ENCODE data around the gene ATP5MG. TPM values are rescaled to one million over a fixed set of nuclear protein-coding genes. Genes with fewer than 3 reads are reported as not detected.

ATP5MG gene
- total RNA-seq, 1 donor, result 44.0 TPM

GRCh38 chr11:118370774-118371173 lies 30.6 kb upstream of the ATP5MG start:
- no peak for DNase-seq (ENCODE audit: low read depth)
- TF ChIP-seq CTCF (IDR thresholded peaks at IDR 0.05; ENCODE audit: insufficient read depth, low read depth, low read length), result no peak
- H3K4me3 ChIP-seq (ENCODE audit: low read depth, low read length), result no peak overlapping the region

- no peak overlapping the region for H3K4me3 ChIP-seq (ENCODE audit: low read depth, low read length)
- no peak for DNase-seq (ENCODE audit: low read depth)
- TF ChIP-seq CTCF (IDR thresholded peaks at IDR 0.05; ENCODE audit: insufficient read depth, low read depth, low read length), result no peak
These were observed 28.1 kb upstream of the ATP5MG start for GRCh38 chr11:118373263-118373662.

GRCh38 chr11:118373871-118374270 lies 27.5 kb upstream of the ATP5MG start:
- no peak for DNase-seq (ENCODE audit: low read depth)
- H3K4me3 ChIP-seq (ENCODE audit: low read depth, low read length), result no peak overlapping the region
- no peak for TF ChIP-seq CTCF (IDR thresholded peaks at IDR 0.05; ENCODE audit: insufficient read depth, low read depth, low read length)

DNA sequence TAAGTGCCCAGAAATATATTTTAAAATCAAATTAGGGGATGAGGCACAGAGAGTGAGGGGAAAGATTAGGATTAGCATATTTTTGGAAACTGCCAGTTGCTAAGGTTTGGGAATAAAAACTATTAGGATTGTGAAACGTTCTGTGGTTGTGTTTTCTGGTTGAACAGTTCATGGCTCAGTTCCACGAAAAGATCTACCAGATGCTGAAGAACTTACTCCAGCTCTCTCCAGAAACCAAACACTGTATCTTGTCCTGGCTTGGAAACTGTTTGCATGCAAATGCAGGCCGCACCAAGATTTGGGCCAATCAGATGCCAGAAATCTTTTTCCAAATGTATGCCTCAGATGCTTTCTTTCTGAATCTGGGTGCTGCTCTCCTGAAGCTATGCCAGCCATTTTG lies 26.7 kb upstream of the ATP5MG start:
- H3K4me3 ChIP-seq (ENCODE audit: low read depth, low read length), result no peak overlapping the region
- TF ChIP-seq CTCF (IDR thresholded peaks at IDR 0.05; ENCODE audit: insufficient read depth, low read depth, low read length), result no peak
- peak; percentile 10 for DNase-seq (ENCODE audit: low read depth)

GRCh38 chr11:118375978-118376377 lies 25.4 kb upstream of the ATP5MG start:
- no peak for DNase-seq (ENCODE audit: low read depth)
- TF ChIP-seq CTCF (IDR thresholded peaks at IDR 0.05; ENCODE audit: insufficient read depth, low read depth, low read length), result no peak

GRCh38 chr11:118379497-118379896 lies 21.9 kb upstream of the ATP5MG start:
- no peak for TF ChIP-seq CTCF (IDR thresholded peaks at IDR 0.05; ENCODE audit: insufficient read depth, low read depth, low read length)
- H3K4me3 ChIP-seq (ENCODE audit: low read depth, low read length), result no peak overlapping the region

More at GRCh38 chr11:118375978-118376377, 25.4 kb upstream of the ATP5MG start:
- H3K4me3 ChIP-seq (ENCODE audit: low read depth, low read length), result no peak overlapping the region

DNA sequence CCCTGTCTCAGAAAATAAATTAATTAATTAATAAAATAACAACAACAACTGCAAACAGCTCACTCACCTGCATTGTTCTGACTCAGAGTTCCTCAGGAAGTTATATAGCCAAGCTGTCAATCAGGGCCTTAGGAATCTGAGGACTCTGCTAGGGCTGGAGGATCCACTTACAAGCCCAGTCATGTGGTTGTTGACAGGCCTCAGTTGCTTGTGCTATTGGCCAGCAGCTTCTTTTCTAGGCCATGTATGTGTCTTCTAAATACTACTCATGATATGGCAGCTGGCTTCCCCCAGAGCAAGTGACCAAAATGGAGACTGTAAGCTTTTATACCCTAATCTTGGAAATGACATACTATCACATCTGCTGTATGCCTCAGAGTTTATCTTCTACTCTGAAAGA lies 20.8 kb upstream of the ATP5MG start:
- no peak for DNase-seq (ENCODE audit: low read depth)
- TF ChIP-seq CTCF (IDR thresholded peaks at IDR 0.05; ENCODE audit: insufficient read depth, low read depth, low read length), result no peak
- no peak overlapping the region for H3K4me3 ChIP-seq (ENCODE audit: low read depth, low read length)

More at GRCh38 chr11:118379497-118379896, 21.9 kb upstream of the ATP5MG start:
- no peak for DNase-seq (ENCODE audit: low read depth)

Measured in fibroblast of villous mesenchyme (primary cell).